Right lobe of liver (tissue), 4 donors: ENCODE measurements around the gene SOCS7.
A peak's percentile ranks its signal among the peaks of the same experiment; 100 is the strongest.

ENCODE experiments used
- POLR2A ChIP-seq: fragments of 450-650 bp; IDR thresholded peaks from one replicate; pipeline ENCODE4 v1.6.1; 2017; ENCODE audit warnings: antibody characterized with exemption, mild to moderate bottlenecking
- TF ChIP-seq, protein P1 (sequence below), 4 donors: fragments of 200-600 bp in 3 of 4; fragments of 450-650 bp in 1 of 4; IDR thresholded peaks; one replicate each; pipeline versions ENCODE4 v1.5.1 to v1.8.0; 2016 to 2022; ENCODE audit warnings: antibody characterized with exemption in 4 of 4, mild to moderate bottlenecking in 2 of 4
- donor health status: DM: no; HTN: no; CAD: no.
- donor health status: DM: no; HTN: no; CAD: no.
- donor health status: DM: no; HTN: yes; CAD: no.

DNA sequence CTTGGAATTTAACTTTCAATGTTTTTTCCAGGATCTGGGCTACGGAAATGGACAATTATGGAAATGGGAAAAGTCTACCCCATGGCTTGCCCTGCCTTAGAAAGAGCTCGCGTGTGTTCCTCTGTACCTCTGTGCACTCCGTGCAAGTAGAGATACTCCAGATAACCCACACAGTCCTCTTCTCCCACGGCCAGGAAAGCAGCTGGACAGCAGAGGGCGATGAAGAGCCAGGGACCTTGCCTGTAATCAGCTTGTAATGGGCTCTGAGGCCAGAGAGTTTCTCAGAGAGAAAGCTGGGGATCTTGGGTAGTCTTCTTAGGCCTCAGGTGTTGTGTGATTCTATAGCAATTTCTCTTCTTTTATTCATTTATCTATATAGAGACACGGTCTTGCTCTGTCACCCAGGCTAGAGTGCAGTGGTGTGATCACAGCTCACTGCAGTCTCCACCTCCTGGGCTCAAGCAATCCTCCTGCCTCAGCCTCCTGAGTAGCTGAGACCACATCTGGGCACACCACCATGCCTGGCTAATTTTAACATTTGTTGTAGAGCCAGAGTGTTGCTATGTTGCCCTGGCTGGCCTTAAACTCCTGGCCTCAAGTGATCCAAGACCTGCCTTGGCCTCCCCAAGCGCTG lies 2.4 kb upstream of the SOCS7 start:
- TF ChIP-seq POLR2A: no peak
- TF ChIP-seq, protein P1, sequence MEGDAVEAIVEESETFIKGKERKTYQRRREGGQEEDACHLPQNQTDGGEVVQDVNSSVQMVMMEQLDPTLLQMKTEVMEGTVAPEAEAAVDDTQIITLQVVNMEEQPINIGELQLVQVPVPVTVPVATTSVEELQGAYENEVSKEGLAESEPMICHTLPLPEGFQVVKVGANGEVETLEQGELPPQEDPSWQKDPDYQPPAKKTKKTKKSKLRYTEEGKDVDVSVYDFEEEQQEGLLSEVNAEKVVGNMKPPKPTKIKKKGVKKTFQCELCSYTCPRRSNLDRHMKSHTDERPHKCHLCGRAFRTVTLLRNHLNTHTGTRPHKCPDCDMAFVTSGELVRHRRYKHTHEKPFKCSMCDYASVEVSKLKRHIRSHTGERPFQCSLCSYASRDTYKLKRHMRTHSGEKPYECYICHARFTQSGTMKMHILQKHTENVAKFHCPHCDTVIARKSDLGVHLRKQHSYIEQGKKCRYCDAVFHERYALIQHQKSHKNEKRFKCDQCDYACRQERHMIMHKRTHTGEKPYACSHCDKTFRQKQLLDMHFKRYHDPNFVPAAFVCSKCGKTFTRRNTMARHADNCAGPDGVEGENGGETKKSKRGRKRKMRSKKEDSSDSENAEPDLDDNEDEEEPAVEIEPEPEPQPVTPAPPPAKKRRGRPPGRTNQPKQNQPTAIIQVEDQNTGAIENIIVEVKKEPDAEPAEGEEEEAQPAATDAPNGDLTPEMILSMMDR (IDR thresholded peaks at IDR 0.05): peak; percentile 89 to 95 (median 92)
